Skin epidermis (tissue), 12 donors: ENCODE measurements around the gene TBCD.

Experiments
- H3K27ac ChIP-seq, 21 experiments: fragments of 200-600 bp; sonication (generic) in 11 of 21; one replicate each; pipeline ENCODE4 v1.5.0; 2020; ENCODE audit warnings: mild to moderate bottlenecking in 3 of 21, inconsistent platforms in 2 of 21, moderate library complexity in 2 of 21
- H3K4me3 ChIP-seq, 7 experiments: fragments of 200-600 bp; sonication (generic) in 2 of 7; one replicate each; pipeline ENCODE4 v1.5.0; 2020; ENCODE audit warnings: inconsistent platforms in 2 of 7, mild to moderate bottlenecking in 2 of 7, moderate library complexity in 1 of 7

Gene TBCD

DNA sequence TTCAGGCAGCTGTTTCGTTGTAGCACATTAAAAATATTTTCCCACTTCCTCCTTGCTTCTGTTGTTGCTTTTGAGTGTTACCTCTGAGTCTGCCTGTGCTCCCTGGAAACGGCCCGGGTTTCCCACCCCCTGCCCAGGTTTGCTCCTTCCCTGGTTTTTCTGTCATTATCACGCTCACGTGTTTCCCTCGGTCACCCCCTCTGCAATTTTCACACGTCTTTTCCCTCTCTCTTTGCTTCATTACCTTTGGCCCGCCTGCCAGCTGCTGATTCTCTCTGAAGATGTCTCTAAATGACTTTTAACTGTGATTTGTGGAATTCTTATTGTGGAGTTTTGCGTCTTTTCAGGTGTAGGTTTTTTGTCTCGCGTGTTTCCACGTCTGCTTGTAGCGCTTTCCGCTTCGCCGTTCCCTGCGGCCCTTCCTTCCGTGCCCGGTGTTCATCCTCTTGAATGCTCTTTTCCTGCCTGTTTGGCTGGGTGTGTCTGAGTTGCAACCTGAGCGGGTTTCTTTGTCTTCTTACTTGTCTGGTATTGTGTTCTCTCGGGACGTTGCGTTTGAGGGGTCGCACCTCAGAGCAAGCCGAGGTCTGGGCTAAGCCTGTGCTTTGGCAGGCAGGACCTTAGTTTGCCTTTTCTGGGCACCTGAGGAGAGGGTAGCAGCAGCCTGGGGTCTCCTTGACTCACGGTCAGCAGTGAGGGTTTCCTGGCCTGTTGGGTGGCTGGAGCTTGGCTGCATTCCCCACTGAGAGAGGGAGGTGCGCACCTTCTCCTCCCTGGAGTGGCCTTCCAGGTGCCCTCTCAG lies 184.3 kb downstream of the TBCD start:
- no peak overlapping the region for H3K4me3 ChIP-seq
- H3K27ac ChIP-seq, result no peak overlapping the region

DNA sequence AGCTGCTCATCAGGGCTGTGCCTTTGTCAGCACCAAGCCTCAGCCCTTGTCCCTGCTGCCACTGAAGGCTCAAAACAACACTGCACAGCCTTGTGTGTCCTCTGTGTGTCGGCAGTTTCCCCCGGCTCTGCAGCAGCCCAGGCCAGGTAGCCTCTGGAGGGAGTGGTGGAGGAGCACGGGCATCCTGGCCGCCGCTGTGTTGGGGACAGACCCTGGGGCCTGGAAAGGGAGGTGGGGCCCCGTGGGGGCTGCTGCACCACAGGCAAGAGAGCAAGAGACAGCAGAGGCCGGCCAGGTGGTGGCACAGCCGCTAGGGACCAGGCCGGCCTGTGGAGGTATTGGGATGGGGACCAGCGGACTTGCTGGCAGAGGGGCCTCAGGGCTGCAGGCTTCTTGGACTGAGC lies 184.9 kb downstream of the TBCD start:
- no peak overlapping the region for H3K4me3 ChIP-seq
- no peak overlapping the region for H3K27ac ChIP-seq

DNA sequence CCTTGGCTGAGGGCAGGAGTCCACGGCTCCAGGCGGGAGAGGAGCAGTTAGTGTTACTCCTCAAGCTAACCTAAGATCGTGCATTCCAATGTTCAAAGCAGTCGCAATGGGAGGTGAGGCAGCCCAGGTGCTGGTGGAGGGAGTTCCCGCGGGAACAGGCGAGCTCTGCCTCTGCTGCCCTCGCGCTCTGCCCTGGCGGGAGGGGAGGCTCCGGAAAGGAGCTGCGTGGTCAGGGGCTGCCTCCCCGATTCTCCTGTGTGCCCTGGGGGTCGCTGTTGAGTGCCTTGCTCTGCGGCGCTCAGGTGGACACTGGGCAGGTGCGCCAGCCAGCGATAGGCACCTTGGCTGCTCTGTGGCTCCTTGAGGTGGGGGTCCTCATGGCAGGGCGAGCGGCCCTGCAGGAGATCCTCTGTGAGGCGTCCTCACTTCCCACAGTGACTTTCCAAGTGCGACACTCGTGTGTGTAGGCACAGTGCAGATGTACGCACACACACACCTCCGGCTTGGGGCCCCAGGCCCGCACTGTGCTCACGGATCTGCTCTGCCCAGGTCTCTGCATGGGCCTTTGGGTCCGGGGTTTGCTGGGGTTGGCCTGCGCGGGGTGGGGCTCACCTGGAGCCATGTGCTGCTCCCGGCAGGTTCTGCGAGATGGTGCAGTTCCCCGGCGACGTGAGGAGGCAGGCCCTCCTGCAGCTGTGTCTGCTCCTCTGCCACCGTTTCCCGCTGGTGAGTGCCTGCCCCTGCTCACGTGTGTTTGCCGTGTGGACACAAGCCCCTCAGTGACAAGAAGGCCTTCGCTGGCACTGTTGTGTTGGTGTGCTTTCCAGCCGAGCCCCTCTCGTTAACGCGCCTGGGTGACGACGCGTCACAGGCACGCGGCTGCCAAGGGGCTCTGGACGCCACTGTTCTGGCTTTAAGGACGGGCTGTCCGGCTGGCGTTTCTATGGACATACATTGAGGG lies 185.8 kb downstream of the TBCD start:
- no peak overlapping the region for H3K27ac ChIP-seq

GRCh38 chr17:82938486-82938872 lies 186.6 kb downstream of the TBCD start:
- H3K4me3 ChIP-seq, result no peak overlapping the region
- no peak overlapping the region for H3K27ac ChIP-seq

More for the DNA sequence above, 185.8 kb downstream of the TBCD start:
- no peak overlapping the region for H3K4me3 ChIP-seq

- H3K27ac ChIP-seq, result no peak overlapping the region
- H3K4me3 ChIP-seq, result no peak overlapping the region
Measured at GRCh38 chr17:82938873-82939620, 187.2 kb downstream of the TBCD start.

DNA sequence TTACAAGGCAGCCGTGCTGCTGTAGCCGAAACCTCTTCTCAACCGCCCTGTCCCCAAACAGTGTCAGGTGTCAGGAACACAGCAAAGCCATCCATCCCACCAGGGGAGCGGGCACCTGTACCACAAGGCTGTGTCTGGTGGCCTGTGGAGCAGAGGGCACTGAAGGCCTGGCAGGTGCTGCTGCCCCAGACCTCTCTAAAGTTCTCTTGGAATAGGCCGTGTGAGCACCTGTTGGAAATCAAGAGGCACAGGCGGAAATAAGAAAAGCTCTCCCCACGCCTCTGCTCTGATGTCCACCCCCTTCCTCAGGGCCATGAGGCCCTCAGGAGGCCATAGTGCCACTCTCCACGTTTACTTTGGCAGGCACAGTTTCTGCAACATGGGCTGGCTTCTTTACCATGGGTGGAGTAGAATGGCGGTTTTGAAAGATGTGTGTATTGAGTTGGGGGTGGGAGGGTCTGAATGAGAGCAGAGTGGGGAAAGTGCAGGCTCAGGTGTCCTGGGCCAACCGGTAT lies 187.8 kb downstream of the TBCD start:
- H3K27ac ChIP-seq, result no peak overlapping the region
- no peak overlapping the region for H3K4me3 ChIP-seq

- no peak overlapping the region for H3K27ac ChIP-seq
- no peak overlapping the region for H3K4me3 ChIP-seq
Measured at GRCh38 chr17:82940226-82941020, 188.6 kb downstream of the TBCD start.

DNA sequence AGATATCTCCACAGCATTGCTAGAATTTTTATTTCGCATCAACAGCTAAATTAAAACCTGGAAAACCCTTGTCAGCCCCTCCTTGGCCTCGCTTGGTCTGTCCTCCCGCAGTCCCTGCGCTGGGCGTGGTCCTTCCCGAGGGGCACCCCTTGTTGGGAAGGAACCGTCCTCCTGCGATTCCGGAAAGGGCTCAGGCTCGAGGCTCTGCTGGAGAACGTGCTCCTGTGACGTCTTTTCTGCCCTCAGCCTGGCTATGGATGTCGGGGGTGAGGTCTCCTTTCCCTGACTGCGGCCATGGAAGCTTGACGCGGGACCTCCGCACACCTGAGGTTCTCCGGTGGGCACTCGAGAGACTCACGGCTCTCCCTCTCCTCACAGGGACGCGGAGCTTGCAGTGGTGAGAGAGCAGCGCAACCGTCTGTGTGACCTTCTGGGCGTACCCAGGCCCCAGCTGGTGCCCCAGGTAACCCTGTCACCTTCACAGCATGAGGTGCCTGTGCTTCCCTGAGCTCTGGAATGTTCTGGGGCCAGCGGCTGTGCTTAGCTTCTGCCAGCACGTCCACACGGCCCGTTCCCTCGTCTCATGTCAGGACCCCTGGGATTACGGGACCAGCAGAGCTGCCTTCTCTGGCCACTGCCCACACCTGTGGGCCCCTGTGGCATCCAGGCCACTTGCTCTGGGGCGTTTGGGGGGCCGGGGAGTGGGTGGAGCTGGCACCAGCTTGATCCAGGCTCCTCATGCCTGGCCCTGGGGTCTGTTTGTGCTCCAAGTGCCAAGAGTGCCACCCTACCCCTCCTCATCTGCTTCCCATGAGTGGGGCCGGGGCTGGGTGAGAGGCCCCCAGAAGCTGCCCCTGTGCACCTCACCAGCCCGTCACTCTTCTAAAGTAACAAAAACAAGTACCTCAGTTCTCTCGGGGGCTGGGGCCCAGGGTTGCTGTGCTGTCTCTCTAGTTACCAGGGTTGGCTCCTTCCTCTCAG lies 189.4 kb downstream of the TBCD start:
- Histone ChIP-seq H3K27ac (no peak overlapping the region), H3K4me3 (no peak overlapping the region)

DNA sequence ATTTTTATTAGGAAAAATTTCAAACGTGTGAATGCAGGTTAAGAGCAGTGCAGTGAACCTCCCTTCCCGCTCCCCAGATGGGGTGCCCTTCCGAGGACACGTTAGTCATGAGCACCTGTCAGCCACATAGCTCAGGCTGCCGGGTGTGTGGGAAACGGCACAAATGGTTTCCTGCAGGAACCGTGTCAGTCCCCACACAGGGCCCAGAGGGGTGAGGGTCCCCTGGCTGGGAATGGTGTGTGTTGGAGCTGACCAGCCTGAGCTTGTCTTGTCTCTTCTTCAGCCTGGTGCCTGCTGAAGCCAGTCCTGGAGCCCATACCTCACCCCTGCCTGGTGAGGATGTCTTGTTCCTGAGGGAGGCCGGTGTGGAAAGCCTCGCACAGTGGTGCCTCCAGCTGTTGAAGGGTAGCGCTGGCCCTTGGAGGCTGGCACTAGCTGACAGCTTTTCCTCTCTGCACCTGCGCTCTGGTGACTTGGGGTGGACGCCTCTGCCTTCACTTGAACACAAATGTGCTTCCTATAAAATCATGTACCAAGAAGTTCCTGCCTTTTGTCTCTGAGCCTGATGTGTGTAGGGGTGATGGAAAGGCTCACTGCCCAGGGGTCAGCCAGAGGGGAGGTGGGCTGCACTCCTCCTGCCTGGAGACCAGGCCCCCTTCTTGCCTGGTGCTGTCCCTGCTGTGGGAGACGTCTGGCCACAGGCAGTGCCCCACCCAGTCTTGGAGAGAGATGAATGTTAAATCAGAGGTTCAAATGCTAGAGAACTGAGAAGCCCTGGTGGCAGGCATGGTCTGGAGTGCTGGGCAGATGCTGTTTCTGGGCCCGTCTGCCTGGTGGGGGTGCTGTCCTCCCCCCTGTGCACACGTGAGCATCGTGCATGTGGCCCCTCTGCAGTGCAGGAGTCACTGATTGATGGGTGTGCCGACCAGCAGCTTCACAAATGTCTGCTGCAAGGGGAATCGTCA lies 190.6 kb downstream of the TBCD start:
- Histone ChIP-seq H3K4me3 (no peak overlapping the region), H3K27ac (no peak overlapping the region)

DNA sequence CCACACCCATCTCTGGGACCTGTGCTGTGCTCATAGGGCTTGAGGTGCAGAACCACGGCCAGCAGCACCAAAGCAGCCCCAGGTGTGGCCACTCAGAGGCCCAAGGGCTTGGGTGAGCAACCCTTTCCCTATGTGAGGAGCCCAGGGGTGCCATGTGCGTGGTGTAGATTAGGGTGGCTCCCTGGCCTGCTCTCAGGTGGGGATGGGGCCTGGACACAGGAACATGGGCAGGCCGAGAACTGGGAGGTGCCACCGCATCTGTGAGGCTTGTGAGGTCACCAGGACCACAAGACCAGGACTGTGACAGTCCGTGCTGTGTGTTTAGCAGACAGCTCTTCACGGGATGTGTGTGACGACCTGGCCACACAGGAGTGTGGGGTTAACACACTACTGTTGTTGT lies 191.5 kb downstream of the TBCD start:
- Histone ChIP-seq H3K27ac (no peak overlapping the region), H3K4me3 (no peak overlapping the region)

- Histone ChIP-seq H3K4me3 (no peak overlapping the region), H3K27ac (no peak overlapping the region)
Measured at GRCh38 chr17:82943751-82944150, 191.9 kb downstream of the TBCD start.

- no peak overlapping the region for H3K27ac ChIP-seq
- H3K4me3 ChIP-seq, result no peak overlapping the region
Measured at GRCh38 chr17:82944990-82945389, 193.1 kb downstream of the TBCD start.

DNA sequence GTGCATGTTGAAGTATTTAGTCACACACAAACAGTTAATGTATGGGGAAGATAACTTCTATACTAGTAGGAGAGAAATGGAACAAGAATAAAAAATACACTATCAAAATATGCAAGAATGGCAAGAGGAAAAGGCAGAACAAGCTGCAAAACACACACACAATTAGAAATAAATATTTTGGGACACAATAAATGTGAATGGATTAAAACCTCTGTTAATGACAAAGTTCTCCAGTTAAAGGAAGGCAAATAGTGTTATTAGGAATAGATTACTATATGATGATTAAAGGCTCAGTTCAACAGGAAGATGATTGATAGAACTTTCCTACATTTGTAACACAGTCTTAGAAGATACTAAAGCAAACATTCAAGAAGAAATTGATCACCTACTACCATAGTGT lies 194.2 kb downstream of the TBCD start:
- no peak overlapping the region for H3K4me3 ChIP-seq

GRCh38 chr17:82947051-82947991 lies 195.5 kb downstream of the TBCD start:
- no peak overlapping the region for H3K27ac ChIP-seq
- no peak overlapping the region for H3K4me3 ChIP-seq

More for the DNA sequence above, 194.2 kb downstream of the TBCD start:
- H3K27ac ChIP-seq, result no peak overlapping the region

DNA sequence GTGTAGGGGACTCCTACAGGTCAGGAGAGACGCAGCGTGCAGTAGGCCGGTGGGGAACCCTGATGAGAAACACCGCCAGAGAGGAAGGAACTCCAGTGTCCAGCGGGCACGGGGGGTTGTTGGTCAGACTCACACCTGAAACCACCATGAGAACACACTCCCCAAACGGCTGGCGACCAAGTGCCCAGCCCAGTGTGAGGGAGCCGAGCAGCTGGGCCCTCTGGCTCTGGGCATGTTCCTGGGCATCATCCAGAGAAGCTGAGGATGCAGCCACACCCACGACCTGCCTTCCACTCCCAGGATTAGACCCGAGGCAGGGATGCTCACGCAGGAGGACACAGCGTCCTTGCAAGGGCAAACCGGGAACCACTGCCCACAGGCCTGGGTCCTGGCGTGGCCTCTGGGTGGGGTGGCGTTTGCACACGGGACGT lies 196.2 kb downstream of the TBCD start:
- no peak overlapping the region for H3K4me3 ChIP-seq
- H3K27ac ChIP-seq, result no peak overlapping the region

- no peak overlapping the region for H3K27ac ChIP-seq
Measured at GRCh38 chr17:82948957-82949356, 197.1 kb downstream of the TBCD start.

More at GRCh38 chr17:82948957-82949356, 197.1 kb downstream of the TBCD start:
- H3K4me3 ChIP-seq, result no peak overlapping the region
